Astrocyte of the spinal cord (primary cell): ENCODE data around the gene HYAL3.

Experiments
- DNase-seq: peaks from one replicate; pipeline ENCODE4 v3.0.0; 2011; ENCODE audit warnings: low read depth, low spot score
- H3K4me3 ChIP-seq: 2 replicates; pipeline ENCODE4 v1.5.1; 2011; ENCODE audit warnings: low read depth, mild to moderate bottlenecking, low read length, moderate library complexity
- in situ Hi-C: cut with HindIII; loops from 2 replicates; pipeline ENCODE4 v1.10.0; 2017; ENCODE audit warnings: low sequenced_read_pairs
- TF ChIP-seq, protein P1 (sequence below): IDR thresholded peaks from 2 replicates; pipeline ENCODE4 v1.5.1; 2012; ENCODE audit warnings: low read depth, mild to moderate bottlenecking, low read length, inconsistent platforms

Gene HYAL3

DNA sequence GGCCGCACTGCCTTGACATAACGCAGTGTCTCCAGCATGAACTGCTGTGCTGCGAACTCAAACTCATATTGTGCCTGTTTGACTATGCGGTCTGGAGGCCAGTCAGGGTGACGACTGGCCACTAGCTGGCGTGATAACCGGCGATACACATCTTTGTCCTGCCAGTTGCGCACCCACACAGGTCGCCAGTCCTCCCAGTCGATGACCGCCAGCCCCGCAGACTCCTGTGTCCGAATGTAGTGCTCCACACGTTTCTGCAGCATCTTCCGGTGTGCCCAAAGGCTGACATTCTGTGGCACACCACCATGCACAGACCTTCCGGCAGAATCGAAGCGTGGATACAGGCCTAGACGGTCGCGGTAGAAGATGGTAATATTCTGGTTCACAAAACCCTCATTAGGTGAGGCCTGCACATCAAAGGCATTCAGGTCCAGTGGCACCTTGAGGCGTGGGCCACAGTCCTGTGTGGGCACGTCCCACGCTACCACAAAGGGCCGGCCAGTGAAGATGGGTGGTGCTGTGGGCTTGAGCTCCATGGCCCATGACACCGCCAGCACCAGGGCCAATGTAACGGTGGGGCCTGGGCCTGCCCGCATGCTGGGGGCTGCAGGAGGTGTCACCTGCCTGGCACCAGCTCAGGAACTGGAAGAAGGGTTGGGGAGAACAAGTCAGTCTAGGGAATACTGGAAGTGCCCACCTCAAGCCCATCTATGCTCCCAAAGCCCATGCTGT lies 20.9 kb upstream of the HYAL3 start:
- DNase-seq, result no peak
- peak overlapping the region; percentile 70 for H3K4me3 ChIP-seq
- in situ Hi-C loops, result no loop called here
- TF ChIP-seq, protein P1, sequence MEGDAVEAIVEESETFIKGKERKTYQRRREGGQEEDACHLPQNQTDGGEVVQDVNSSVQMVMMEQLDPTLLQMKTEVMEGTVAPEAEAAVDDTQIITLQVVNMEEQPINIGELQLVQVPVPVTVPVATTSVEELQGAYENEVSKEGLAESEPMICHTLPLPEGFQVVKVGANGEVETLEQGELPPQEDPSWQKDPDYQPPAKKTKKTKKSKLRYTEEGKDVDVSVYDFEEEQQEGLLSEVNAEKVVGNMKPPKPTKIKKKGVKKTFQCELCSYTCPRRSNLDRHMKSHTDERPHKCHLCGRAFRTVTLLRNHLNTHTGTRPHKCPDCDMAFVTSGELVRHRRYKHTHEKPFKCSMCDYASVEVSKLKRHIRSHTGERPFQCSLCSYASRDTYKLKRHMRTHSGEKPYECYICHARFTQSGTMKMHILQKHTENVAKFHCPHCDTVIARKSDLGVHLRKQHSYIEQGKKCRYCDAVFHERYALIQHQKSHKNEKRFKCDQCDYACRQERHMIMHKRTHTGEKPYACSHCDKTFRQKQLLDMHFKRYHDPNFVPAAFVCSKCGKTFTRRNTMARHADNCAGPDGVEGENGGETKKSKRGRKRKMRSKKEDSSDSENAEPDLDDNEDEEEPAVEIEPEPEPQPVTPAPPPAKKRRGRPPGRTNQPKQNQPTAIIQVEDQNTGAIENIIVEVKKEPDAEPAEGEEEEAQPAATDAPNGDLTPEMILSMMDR, result no peak

DNA sequence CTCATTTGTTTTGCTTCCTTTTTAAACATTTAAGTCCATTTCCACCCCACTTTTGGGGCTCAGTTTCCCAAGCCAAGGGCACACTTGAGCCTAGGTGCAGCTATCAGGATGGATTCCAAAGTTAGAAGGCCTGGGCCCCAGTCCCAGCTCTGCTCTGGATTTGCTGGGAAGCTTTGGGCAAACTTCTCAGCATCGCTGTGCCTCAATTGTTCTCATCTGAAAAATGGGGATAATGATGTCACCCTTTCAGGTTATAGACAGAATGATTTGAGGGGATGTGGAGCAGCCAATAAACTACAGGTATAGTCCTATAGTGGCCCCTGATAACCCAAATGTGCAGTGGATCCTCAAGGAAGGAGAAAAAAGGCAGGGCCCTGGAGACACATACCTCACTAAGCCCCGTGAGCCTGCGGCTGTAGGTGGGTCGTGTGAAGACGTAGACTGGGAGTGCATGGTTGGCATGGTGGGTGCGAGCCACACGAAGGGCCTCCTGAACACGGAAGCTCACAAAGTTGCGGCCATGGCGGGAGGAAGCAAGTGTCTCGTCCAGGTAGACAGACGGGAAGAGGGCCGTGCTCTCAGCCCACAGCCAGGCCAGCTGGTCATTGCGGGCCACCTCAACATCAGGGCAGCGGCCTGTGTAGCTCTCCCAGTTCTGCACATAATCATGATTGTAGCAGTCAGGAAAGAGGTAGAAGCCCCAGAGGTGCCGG lies 20.1 kb upstream of the HYAL3 start:
- in situ Hi-C loops, result no loop called here
- H3K4me3 ChIP-seq, result no peak overlapping the region
- TF ChIP-seq, protein P1, result no peak
- no peak for DNase-seq

DNA sequence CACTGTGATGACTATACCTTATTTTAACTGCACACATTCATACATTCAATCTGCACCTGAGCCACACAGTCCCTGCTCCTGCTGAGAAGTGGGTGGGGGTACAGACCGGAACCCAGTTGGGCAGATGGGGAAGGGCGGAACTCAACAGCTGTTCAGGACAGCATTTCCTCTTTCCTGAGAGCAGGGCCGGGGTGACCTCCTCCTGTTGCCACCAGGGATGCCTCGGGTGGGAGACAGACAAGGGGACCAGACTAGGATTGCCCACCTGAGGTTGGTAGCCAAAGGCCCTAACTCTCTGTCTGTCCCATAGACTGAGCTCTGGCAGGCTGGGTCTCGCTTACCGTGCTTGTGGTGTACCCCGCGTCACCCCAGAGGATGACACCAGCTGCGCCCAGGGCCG lies 19.4 kb upstream of the HYAL3 start:
- TF ChIP-seq, protein P1, result no peak
- in situ Hi-C loops, result no loop called here
- no peak for DNase-seq
- no peak overlapping the region for H3K4me3 ChIP-seq

DNA sequence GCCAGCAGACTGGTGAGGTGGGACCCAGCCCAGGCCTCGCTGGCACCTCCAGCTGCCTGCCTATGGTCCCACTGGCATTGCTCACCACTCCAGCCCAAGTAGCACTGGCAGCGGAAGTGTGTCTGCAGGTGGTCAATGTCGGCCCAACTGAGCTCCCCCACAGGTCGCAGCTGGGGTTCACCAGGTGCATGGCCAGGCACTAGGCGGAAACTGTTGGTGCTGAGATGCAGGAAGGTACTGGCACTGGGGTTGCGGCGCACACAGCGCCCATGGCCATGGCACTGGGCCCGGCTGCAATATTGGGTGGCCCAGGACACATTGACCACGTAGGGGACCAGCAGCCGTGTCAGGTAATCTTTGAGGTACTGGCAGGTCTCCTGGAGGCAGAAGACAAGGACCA lies 19.0 kb upstream of the HYAL3 start:
- TF ChIP-seq, protein P1, result no peak
- no peak for DNase-seq
- H3K4me3 ChIP-seq, result no peak overlapping the region
- in situ Hi-C loops, result no loop called here

DNA sequence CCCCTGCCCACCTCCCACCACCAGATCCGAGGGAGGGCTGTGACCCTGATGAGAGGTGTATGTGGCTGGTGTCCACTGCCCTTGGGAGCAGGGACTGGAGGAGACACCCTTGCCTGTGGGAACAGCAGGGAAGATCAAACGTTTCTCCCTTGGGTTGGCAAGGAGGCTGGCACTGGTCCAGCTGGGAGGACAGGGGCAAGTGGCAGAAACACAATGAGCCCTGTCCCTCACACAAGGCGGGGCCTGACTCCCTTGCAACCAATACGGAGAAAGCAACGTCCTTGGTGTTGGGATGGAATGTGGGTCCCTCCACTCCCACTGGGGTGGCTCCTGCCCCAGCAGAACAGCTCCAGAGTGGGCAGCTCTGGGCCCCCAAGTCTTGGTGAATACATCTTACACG lies 18.1 kb upstream of the HYAL3 start:
- H3K4me3 ChIP-seq, result no peak overlapping the region
- no peak for DNase-seq
- TF ChIP-seq, protein P1, result no peak
- in situ Hi-C loops, result no loop called here

DNA sequence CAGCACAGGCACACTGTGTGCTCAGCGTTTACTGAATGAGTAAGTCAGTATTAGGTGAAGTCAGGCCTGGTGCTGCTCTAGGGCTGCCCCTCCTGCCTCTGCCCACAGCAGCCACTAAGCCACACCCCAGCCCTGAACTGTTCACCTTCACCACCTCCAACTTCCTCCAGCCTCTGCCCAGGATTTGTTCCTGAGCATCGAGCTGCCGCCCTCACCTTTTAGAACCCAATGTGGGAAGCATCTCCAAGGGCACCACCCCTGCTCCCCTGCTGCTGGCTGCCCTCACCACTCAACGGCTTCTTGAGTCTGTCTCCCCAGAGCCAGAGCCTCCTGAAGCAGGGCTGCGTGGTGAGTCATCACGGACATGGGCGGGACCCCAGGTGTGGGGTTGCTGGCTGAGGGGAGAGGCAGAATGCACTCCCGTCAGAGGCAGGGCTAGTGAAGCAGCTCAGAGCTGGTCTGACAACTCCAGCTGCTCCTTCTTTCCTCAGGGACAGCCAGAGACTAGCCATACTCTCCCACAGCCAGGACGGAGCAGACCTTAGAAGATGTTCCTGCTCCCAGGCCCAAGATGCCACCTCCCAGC lies 17.5 kb upstream of the HYAL3 start:
- no peak overlapping the region for H3K4me3 ChIP-seq
- in situ Hi-C loops, result no loop called here
- TF ChIP-seq, protein P1, result no peak
- peak; percentile 62 for DNase-seq
